ENCODE measurements around the gene KIF16B. TPM values are rescaled to one million over a fixed set of nuclear protein-coding genes. Genes with fewer than 3 reads are reported as not detected.

KIF16B gene
- total RNA-seq, 1 donor from 2014 or later = 7.1 TPM

GRCh38 chr20:16477632-16478031, 95.6 kb downstream of the KIF16B start:
- Histone ChIP-seq H3K27me3 (ENCODE audit: control insufficient read depth, insufficient read depth, low read length) (no peaks in the 10 kb centered on the region), H3K36me3 (ENCODE audit: control insufficient read depth, insufficient read depth, low read length) (no peaks in the 10 kb centered on the region), H3K4me3 (ENCODE audit: low read depth, low read length) (no peak overlapping the region)
- DNase-seq (ENCODE audit: low read depth) = no peak
- TF ChIP-seq, protein P1, sequence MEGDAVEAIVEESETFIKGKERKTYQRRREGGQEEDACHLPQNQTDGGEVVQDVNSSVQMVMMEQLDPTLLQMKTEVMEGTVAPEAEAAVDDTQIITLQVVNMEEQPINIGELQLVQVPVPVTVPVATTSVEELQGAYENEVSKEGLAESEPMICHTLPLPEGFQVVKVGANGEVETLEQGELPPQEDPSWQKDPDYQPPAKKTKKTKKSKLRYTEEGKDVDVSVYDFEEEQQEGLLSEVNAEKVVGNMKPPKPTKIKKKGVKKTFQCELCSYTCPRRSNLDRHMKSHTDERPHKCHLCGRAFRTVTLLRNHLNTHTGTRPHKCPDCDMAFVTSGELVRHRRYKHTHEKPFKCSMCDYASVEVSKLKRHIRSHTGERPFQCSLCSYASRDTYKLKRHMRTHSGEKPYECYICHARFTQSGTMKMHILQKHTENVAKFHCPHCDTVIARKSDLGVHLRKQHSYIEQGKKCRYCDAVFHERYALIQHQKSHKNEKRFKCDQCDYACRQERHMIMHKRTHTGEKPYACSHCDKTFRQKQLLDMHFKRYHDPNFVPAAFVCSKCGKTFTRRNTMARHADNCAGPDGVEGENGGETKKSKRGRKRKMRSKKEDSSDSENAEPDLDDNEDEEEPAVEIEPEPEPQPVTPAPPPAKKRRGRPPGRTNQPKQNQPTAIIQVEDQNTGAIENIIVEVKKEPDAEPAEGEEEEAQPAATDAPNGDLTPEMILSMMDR (IDR thresholded peaks at IDR 0.05; ENCODE audit: insufficient read depth, low read length, poor library complexity, severe bottlenecking) = no peak

GRCh38 chr20:16476032-16476431, 97.2 kb downstream of the KIF16B start:
- no peak for DNase-seq (ENCODE audit: low read depth)
- TF ChIP-seq, protein P1 (IDR thresholded peaks at IDR 0.05; ENCODE audit: insufficient read depth, low read length, poor library complexity, severe bottlenecking) = peak; percentile 58
- no peaks in the 10 kb centered on the region for H3K36me3 ChIP-seq (ENCODE audit: control insufficient read depth, insufficient read depth, low read length)
- no peaks in the 10 kb centered on the region for H3K27me3 ChIP-seq (ENCODE audit: control insufficient read depth, insufficient read depth, low read length)
- H3K4me3 ChIP-seq (ENCODE audit: low read depth, low read length) = no peak overlapping the region

GRCh38 chr20:16475225-16475624, 98.0 kb downstream of the KIF16B start:
- DNase-seq (ENCODE audit: low read depth) = no peak
- no peaks in the 10 kb centered on the region for H3K36me3 ChIP-seq (ENCODE audit: control insufficient read depth, insufficient read depth, low read length)
- TF ChIP-seq, protein P1 (IDR thresholded peaks at IDR 0.05; ENCODE audit: insufficient read depth, low read length, poor library complexity, severe bottlenecking) = no peak

DNA sequence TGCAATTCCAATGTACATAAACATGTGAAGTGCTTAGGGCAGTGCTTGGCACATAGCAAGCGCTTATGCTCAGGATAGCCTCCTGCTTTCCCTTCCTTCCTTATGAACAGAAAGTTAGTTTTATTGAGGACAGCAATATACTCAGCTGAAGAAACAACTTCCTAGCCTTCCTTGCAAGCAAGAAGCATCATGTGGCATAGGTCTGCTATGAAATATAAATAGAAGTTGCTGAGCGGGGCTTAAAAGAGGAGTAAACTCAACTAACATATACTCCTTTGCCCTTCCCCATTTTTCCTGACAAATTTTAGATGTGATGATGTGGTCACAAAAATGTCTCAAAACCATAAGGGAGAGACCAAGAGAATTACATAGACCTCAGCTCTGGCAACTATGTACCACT, 98.9 kb downstream of the KIF16B start:
- Histone ChIP-seq H3K27me3 (ENCODE audit: control insufficient read depth, insufficient read depth, low read length) (no peaks in the 10 kb centered on the region), H3K36me3 (ENCODE audit: control insufficient read depth, insufficient read depth, low read length) (no peaks in the 10 kb centered on the region), H3K4me3 (ENCODE audit: low read depth, low read length) (no peak overlapping the region)
- DNase-seq (ENCODE audit: low read depth) = no peak
- TF ChIP-seq, protein P1 (IDR thresholded peaks at IDR 0.05; ENCODE audit: insufficient read depth, low read length, poor library complexity, severe bottlenecking) = no peak

More at GRCh38 chr20:16475225-16475624, 98.0 kb downstream of the KIF16B start:
- Histone ChIP-seq H3K4me3 (ENCODE audit: low read depth, low read length) (no peak overlapping the region), H3K27me3 (ENCODE audit: control insufficient read depth, insufficient read depth, low read length) (no peaks in the 10 kb centered on the region)

DNA sequence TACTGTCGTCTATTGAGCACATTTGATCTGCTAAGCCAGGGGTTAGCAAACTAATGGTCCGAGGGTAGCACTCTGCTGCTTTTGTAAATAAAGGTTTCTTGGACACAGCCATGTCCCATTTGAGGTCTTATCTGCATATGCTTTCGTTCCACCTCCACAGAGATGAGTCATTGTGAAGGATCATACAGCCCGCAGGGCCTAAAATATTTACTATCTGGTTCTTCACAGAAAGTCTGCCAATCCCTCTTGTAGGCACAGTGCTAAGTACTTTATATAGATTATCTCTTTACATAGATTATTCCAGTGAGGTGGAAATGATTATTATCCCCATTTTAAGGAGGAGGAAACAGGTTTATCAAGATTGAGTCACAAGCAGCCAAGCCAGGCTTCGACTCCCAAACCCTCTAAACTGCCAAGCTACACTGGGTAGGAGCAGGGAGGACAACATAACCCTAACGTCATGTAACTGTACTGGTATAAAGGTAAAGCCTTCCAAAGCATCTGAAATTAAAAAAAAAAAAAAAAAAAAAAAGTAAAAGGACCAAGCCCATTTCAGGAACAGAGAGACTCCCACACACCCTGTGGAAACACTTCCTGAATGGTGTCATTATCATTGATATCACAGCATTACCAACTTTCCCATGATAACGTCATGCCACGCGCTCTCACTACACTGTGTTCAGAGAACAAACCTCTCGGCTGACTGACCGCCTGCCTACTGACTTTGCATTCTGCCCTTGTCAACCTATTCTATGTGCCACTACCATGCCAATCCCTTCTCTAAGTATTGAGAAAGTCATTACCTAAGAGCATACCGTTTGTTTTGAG, 101.0 kb downstream of the KIF16B start:
- DNase-seq (ENCODE audit: low read depth) = no peak
- TF ChIP-seq, protein P1 (IDR thresholded peaks at IDR 0.05; ENCODE audit: insufficient read depth, low read length, poor library complexity, severe bottlenecking) = no peak
- Histone ChIP-seq H3K27me3 (ENCODE audit: control insufficient read depth, insufficient read depth, low read length) (no peaks in the 10 kb centered on the region), H3K4me3 (ENCODE audit: low read depth, low read length) (no peak overlapping the region), H3K36me3 (ENCODE audit: control insufficient read depth, insufficient read depth, low read length) (no peaks in the 10 kb centered on the region)
